ENCODE results near the gene TTC28.

The TTC28 gene

DNA sequence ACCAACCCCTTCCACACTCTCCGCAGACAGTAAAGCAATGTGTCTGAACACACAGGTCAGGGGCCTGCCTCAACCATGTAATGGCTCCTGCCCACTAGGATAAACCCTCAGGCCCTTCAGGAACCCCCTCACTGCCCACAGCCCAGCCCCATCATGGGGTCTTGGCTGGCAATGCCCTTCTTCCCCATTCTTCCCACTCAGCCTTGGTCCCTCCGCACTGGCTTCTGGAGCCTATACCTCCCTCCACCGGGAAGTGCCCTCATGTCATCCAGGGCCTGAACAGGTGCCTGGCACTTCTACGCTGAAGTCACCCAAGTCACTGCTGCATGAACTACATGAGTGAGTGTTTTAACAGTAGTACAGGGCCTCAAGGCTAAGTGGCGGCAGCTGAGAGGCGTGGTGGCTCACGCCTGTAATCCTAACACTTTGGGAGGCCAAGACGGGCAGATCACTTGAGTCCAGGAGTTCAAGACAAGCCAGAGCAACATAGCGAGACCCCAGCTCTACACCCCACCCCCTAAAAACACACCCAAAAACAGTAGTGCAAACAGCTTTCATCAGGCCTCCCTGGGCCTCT is 685.8 kb downstream of the TTC28 start:
- DNase-seq, result no peak

DNA sequence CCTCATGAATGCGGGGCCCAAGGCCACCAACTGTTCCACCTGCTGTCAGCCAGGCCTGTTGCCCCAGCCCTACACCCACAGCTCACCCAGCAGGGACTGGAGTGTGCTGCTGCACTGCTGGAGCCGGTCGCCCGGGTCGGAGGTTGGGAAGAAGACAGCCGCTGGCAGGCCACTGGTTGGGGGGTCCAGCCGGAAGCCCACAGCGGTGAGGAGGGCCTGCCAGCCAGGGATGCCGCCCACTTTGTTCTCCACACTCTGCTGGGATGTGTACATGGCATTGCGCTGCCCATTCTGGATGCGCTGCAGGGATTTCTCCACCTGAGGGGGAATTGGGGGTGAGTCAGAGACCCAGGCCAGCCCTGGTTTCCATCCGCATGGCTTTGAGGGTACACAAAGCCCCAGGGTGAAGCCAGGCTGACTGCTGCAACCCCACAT is 686.4 kb downstream of the TTC28 start:
- DNase-seq, result no peak

DNA sequence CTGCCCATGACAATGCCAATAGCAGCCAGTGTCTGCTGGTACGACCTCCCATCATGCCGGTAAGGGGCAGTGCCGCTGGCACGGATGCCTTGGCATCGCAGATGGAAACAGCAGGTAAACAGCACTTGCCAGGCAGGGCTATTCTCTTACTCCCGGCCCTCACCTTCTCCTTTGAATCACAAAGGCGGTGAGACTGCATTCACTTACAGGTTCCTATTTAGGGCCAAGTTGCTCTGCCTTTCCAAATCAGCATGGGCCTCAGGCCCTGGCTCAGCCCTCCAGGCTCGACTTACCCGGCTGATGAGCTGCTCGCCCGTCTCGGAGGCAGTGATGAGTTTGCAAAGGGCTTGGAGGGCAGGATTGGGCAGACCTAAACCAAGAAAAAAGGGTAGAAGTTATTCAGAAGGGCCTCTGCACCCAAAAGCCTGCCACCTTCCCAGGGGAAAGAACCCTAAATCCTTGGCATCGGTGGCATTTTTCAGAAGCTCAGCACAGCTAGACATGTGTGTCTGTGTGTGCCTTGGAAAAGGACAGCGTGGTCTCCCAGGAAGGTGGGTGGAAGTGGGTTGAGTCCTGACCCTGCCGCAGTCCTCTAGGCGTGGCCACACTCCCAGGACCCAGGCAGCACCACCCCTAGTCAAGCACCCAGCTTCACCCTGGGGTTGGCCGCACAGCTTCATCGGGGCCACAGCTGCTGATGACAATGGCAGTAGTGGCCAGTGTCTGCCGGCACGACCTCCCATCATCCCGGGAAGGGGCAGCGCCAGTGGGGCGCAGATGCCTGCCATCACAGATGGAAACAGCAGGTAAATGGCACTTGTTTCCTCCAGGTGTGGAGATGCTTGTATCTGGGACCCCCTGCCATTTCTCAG is 687.1 kb downstream of the TTC28 start:
- no peak for DNase-seq

DNA sequence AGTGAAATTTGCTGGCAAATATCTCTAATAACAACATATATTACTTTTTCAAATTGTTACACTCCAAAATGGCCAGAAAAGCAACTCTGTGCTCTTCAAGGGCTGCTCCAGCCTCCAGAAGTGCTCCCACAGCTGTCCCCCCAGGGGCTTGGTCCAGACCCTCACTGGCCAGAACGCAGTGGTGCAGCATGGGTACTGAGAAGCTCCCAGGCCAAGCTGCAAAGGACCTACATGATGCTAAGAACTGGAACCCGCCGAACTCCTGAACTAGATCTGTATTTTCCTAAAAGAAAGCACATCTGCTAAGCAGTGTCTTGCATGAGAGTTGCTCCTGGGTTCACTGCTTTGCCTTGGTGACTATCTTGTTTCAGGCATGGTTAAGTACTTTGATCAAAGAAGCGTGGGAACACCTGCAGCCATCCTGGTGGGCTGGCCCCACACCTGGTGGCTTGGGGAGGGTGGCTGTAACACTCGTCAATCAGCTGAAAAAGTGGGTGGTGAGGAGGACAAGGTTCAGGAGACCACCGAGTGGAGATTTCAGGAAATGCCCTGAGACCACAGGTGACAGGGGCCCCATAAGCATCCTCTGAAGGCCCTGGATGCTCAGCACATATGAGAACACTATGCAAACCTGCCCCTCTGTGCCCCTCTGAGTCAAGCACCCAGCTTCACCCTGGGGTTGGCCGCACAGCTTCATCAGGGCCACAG is 687.9 kb downstream of the TTC28 start:
- no peak for DNase-seq

DNA sequence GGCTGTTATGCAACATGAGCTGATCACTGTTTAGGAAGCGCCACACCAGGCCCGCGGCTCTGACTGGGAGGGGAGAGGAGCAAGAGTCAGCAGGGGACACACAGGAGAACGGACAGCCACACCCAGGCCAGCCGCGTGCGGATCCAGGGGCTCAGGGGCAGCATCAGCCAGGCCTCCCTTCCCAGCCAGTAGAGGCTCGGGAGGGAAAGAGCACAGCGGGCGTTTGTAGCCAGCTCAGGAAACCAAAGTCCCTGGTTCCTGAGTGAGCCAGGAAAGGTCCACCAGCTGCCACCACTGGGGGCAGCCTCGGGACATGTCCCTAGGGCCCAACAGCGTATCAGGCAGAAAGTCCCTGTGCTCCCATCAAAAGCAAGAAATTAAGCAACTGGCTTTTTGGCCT is 688.8 kb downstream of the TTC28 start:
- no peak for DNase-seq

DNA sequence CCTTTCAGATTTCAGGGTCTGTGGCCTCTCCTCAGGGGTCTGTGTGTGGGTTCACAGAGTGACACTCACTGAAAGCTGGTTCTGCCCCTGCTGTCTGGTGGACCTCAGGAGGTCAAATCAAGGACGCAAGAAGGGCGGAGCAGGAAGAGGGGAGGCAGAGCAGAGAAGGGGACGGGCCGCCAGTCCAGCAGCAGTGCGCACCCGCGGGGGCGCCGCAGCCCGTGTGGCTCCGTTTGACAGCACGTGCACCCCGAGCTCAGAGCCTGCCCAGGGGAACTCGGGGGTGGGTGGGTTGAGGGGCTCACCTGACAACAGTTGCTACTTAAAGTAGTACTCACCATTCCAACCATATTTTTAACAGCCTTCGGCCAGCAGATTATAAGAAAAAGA is 689.2 kb downstream of the TTC28 start:
- no peak for DNase-seq

DNA sequence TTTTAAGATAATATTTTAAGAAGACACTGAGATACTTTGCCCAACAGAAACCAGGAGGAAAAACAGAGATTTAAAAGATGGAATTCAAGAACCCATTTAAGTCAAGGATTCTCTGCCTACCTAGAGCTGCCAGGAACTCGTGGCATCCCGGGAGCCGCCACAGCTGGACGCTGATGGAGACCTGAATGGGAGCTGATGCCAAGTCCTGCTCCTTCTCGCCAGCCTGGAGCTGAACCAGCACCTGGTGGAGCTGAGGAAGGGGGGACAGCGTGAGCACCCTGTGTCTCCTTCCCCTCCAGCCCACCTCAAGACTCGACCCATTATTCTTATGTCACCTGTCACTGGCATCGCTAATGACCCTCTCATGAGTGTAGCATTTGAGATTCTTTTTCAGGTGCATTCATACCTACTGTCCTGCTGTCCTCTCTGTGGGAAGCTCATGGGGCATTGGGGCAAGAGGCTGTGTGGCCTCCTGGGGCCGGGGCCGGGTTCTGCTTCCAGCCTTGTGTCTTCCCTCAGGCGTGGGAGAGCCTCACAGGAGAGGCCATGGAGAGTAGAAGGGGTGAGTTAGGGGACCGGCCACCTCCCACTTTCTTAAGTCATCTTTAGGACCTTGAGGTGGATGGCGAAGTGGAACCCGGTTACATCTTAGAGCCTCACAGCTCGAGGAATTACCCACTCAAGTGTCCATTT is 689.7 kb downstream of the TTC28 start:
- no peak for DNase-seq

DNA sequence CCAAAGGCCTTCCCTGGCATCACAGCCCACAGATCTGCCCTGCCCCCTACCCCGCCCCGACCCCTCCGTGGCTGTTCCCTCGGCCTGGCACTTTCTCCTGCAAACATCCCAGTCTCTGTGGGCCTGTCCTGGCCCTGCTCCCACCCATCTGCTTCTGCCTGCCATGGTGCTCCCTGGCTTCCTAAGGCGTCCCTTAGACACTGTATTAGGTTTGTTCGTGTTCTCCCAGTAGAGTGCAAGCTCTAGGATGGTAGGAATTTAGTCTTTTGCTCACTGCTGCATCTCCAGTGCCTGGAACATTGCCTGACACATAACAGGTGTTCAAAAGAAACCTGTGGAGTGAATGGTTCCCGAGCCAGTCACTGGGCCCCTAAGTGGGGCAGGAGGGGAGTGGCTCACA is 690.9 kb downstream of the TTC28 start:
- DNase-seq, result no peak

DNA sequence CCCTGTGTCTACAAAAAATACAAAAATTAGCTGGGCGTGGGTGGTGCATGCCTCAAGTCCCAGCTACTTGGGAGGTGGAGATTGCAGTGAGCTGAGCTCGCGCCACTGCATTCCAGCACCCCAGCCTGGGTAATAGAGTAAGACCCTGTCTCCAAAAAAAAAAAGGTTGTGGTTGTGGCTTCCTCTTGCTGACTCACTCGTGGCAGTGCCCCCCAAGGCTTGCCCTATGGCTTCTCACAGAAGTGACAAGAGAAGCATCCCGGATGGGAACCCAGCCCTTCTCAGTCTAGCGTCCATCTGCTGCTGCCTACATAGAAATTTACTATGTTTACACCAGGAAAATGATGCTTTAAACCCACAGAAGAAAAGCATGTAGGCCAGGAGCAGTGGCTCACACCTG is 692.1 kb downstream of the TTC28 start:
- DNase-seq, result no peak

DNA sequence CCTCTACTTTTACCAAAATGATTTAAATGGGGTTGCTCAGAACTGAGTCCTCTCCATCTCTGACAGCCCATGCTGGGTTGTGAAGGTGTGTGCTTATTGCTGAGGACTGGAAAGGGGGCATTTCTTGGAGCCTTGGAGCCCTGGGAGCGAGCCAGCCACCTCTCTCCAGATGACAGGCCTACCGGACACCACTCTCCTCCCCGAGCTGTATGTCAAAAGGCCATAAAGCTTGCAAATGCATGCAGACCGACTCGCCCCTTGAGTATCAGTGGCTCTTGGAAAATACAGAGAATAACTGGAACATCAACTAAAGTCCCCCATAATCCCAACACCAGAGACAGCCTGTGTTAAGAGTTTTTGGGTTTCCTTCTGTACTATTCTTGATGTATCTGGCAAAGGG is 692.7 kb downstream of the TTC28 start:
- no peak for DNase-seq

DNA sequence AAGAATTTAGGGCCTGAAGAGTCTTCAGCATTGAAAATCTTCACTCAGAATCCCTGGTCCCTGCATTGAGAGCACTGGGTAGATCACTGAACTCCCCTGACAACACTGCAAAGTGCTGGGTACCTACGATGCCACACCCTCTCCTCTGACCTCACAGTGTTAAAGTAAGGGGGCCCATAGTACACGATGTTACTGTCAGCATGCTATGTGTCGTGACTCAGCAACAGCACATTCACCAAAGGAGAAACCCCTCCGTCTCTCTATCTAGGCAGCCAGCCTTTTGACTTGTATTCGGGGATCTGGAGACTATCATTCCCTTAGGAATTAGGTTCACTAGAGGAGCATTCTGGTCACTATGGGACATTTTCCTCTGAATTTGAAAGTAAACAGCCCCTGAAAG is 693.2 kb downstream of the TTC28 start:
- no peak for DNase-seq

DNA sequence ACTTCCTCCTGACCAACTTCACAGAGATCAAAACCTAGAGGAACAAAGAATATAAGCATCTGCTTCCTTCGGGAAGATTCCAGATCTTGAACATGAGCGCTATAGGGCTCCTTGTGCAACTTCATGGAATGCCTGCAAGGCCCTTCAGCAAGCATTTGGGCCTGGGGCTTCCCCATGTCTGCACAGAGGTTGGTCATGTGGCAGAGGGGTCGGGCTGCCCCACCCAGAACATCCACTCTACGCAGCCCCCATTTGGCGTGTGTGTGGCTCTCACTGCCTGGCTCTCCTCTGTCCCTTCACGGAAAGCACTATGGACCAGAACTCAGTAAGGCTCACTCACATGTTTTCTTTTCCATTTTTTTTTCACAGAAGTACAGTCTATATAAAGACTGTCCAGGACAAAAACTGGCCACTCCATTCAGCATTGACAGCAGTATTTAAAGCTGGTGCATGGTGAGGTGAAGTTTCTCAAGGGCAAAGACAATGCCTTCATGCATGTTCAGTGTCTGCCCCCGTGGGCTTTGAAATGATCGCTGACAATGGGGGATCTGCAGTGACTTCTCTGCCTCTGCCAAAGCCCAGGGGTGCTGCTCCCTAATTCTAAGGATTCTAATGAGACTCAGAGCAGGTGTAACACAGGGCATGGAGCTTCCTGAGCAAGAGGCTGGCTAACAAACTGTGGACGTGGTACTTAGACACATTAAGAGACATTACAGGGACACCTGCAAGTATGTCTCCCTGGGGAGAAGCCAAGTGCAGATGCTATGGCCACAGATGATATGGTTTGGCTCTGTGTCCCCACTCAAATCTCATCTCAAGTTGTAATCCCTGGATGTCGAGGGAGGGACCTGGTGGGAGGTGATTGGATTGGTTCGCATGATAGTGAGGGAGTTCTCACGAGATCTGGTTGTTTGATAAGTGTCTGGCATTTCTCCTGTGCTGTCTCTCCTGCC is 694.0 kb downstream of the TTC28 start:
- no peak for DNase-seq

DNA sequence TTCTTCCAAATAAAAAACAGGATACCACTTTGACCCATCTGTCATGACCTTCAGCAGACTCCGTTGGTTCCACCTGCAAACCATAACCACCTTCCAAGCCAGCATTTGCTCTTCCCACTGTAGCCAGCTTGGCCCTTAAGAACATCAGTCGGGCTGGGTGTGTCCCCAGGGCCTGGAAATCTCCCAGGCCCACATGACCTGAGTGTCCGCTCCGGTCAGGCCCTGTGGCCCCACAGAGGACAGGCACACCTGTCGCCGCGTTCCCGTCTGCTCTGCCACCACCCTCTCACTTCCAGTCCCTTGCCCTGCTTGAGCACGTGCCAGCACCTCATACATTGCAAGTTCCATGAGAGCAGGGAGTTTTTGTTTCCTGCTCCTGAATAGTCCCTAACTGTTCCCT is 694.9 kb downstream of the TTC28 start:
- DNase-seq, result no peak

DNA sequence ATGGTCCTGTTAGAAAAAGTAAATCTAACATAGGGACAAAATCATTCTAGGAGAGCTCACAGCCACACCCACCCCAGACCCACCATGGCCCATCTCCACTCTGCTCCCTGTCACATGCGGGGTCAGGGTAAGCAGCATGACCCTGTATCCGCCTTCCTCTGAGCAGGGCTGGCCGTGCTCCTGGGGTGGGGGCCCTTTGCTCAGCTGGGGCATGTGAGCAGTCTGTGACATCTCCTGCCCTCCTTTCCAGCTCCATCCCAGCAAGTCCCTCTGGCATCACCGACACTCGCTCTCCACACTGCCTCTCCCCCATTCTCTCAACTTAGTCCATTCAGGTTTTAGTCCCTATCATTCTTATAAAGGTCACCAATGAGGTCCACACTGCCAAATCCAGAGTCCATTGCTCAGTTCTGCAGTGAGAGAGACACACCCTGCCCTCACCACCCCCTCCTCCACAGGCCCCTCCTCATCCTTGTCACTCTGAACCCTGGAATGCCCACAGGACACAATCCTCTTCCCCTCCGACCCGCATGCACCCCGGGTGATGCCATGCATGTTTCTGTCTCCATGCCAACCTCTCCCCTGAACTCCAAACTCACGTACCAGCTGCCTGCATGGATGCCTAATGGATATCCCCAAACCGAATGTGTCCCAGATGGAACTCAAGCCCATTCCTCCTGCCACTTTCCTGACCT is 695.5 kb downstream of the TTC28 start:
- no peak for DNase-seq

DNA sequence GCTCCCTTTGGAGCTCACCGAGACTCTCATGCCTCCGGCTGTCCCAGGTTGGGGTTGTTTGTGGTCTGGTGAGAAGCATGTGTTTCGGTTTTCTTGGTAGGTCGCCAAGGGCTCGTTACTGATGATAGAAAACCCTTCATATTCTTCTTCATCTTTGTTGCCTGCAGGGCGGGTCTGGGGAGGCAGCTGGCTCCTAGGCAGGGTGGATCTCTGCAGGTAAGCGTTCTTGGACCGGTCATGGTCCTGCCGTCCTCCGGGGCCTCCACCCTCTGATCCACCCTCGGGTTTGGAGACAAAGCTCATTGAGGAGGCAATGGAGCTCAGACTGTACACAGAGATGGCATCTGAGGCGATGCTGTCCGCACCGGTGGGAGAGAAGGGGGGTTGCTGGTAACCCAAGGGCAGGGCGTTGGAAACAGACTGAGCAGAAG is 696.3 kb downstream of the TTC28 start:
- no peak for DNase-seq

DNA sequence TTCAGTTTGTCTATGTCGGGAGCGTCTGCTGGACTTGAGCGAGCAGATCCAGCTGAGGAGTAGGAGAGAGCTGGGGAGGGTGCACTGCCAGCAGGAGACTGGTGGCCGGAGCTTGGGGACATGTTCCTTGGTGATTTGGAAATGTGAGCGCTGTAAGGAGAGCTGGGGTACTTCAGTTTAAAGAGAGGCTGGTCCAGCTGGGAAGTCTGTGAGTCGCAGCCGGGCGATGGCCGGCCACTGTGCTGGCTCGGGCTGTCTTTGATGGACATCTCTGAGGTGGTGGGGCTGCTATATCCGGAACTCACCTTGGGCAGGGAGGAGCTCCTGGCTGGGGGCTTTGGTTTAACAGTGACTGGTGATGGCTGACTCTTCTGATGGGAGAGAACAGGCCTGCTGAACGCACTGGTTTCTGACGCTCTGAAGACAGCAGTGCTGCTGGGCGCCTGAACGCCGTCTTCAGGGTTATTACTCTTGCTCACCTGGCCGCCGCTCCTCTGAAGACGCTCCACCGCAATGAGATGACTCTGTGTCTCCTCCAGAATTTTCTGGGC is 696.9 kb downstream of the TTC28 start:
- DNase-seq, result no peak

DNA sequence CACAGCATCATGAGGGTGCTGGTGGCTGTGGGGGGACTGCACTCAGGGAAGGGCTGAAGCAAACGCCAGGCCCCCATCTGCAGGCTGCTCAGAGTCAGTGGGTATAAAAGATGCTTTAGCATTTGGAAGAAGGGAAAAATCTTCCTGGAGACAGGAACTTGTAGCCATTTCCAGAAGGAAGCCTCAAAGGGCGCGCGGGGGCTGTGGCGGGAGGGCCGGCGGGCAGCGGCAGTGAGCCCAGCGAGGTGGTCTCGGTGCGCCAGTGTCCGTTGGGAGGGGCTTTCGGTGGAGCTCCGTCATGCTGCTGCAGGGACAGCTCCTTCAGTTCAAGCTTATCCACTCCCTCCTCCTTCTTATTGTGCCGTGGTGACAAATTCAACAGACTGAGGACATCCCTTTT is 697.5 kb downstream of the TTC28 start:
- DNase-seq, result no peak

DNA sequence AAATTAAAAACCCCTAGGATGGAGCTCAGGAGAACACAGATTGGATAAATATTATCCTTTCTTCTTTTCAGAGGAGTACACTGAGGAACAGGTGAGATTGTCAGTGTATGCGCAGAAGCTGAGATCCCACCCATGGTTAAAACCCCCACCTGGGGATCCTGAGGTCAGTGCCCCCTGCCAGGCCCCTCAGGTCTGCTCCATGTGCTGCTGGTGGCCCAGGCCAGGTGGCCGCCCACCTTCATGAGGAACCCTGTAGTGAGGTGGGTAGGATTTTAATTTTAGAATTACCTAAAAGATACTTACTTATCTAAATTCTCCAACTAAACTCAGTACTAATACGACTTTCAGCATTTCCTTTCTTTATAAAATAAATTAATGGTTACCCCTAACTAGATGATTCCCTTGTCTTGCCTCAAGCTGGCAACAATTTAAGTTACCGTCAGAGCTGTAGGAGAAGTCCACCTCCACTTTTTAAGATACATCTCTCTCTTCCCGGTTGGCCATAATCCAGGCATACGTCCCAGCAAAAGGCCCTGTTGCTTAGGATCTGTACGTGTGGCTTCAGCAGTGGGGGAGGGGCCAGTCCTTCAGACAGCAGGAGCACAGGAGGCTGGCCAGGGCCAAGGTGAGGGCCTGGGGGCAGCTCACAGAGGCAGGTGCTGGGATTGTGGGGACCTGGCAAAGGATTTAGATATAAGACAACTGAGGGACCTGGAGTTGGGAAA is 699.1 kb downstream of the TTC28 start:
- DNase-seq, result no peak

DNA sequence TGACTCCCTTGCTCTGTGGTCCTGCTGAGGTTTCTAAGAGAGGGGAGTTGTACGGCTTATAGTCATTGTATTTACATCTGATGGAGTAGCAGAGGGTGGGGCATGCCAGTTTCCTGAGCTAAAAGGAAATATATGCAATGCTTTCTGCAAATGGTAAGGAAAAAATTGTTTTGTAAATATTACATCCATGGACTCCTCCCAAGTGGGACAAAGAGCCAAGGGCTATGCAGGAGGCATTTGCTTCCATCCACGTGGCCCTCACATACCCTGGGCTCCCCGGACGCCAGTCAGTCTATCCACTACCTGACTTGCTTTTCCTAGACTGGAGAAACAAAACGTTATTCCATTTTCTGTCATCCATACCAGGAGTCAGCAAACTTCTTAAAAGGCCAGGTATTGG is 700.8 kb downstream of the TTC28 start:
- no peak for DNase-seq

DNA sequence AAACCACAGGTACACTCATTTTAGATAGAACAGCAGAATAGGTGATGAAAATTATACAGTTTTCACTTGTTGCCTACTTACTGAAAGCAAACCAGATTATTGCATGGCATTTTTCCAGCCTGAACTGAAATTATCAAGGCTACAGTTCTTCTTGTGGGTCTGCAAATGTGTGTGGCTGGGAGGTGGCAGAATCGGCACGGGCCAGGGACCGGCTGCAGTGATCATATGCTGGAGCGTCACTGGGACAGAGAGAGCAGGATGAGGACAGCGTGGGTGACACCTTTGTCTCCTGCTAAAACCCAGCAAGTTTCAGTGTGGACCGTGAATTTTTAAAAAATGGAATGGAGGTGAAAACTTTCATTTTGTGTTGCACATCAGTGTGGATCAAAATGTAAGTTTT is 701.3 kb downstream of the TTC28 start:
- DNase-seq, result no peak

DNA sequence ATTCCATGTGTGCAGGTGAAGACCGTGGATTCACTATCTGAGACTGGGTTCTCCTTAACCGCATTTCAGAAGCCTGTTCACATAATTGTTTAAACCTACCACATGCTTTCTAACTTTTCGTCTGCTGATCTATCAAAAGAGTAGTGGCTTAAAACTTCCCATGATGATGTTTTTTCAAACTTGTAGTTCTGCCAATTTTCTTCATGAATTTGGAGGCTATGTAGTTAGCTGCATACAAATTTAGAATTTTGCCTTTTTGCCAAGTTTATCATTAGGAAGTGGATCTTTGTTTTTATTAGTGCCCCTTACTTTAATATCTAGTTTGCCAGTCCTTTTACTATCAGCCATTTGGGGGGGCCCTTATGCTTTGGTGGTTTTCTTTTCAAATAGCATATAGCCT is 703.1 kb downstream of the TTC28 start:
- no peak for DNase-seq

Measured in stimulated activated CD4-positive, alpha-beta T cell treated with anti-CD3 and anti-CD28 coated beads, Interleukin-4, amount 100 ng/mL, for 24 hours (primary cell).